K562 (cell line): ENCODE measurements around the gene HUNK. TPM values are rescaled to one million over a fixed set of nuclear protein-coding genes. Genes with fewer than 3 reads are reported as not detected.

ENCODE experiments used
- ATAC-seq: fragments of 200-7000 bp; cut with Tn5 transposase; 3 replicates; pipeline ENCODE4 v1.9.1; 2020; ENCODE audit warnings: moderate library complexity
- BruUV-seq: library from RNA; stranded (reverse); fragments of 400-500 nt; replicated peaks from 2 replicates; lab custom pipeline; 2021; lab: Mats Ljungman, UMichigan
- CTCF ChIA-PET: fragments of 300-600 bp; formaldehyde crosslinking; extraction: SDS; loops from one replicate; lab custom pipeline; 2021; ENCODE audit warnings: low intra/inter-chr PET ratio; lab: Yijun Ruan, JAX
- POLR2A ChIA-PET: fragments of 300-600, 350-650 bp; sonication (Branson Sonifier 250); formaldehyde crosslinking; extraction: SDS; loops from one replicate; lab custom pipeline; 2021; ENCODE audit warnings: antibody characterized with exemption, inconsistent platforms; lab: Yijun Ruan, JAX
- DNase-seq, 4 experiments: peaks; one replicate each; pipeline versions ENCODE4 v3.0.0 to v3.0.0-alpha.2; 2011 to 2018; ENCODE audit warnings: low spot score in 3 of 4, mixed read lengths in 3 of 4; ENCODE audit errors: extremely low read depth in 1 of 4
- FAIRE-seq: peaks from 2 replicates; lab custom pipeline; 2011; peaks lifted over from hg19 to GRCh38; lab: Jason Lieb, UNC
- H2AFZ ChIP-seq: 2 replicates; pipeline ENCODE4 v1.6.0; 2011; ENCODE audit warnings: low read depth, low read length, control low read depth, inconsistent platforms
- H3K27ac ChIP-seq: fragments of 200-600 bp; 3 replicates; pipeline ENCODE4 v1.8.0; 2011; ENCODE audit warnings: low read depth, mild to moderate bottlenecking, control low read depth, inconsistent platforms, low read length, moderate library complexity, mixed read lengths; ENCODE audit errors: extremely low read depth
- H3K27me3 ChIP-seq, 2 experiments: fragments of 300-600 bp in 1 of 2; 2 replicates in 1 of 2; 3 replicates in 1 of 2; pipeline versions ENCODE4 v1.6.0 to v1.8.0; 2011; ENCODE audit warnings: inconsistent platforms in 2 of 2, low read length in 2 of 2, mild to moderate bottlenecking in 1 of 2, mixed read lengths in 1 of 2, moderate library complexity in 1 of 2; ENCODE audit not compliant: control insufficient read depth in 2 of 2, insufficient read depth in 2 of 2
- H3K36me3 ChIP-seq: fragments of 300-600 bp; 3 replicates; pipeline ENCODE4 v1.8.0; 2011; ENCODE audit warnings: mild to moderate bottlenecking, low read length, inconsistent platforms; ENCODE audit not compliant: control insufficient read depth, insufficient read depth
- H3K4me1 ChIP-seq, 2 experiments: fragments of 200-600 bp in 1 of 2; replicated peaks in 1 of 2; 2 replicates in 1 of 2; 3 replicates in 1 of 2; pipeline versions ENCODE4 v1.5.1 to v1.8.0; 2011; ENCODE audit warnings: inconsistent platforms in 2 of 2, low read length in 2 of 2, mild to moderate bottlenecking in 1 of 2, mixed read lengths in 1 of 2, moderate library complexity in 1 of 2; ENCODE audit not compliant: control insufficient read depth in 2 of 2, insufficient read depth in 2 of 2
- H3K4me2 ChIP-seq: 2 replicates; pipeline ENCODE4 v1.6.1; 2011; ENCODE audit warnings: low read length, control low read depth, inconsistent platforms, mixed read lengths; ENCODE audit not compliant: insufficient read depth
- H3K4me3 ChIP-seq: fragments of 200-600 bp; sonication (generic), shearing (Covaris generic); 2 replicates; pipeline ENCODE4 v1.5.1; 2016; ENCODE audit warnings: control low read depth, inconsistent platforms
- H3K79me2 ChIP-seq: fragments of 200-600 bp; 3 replicates; pipeline ENCODE4 v1.8.0; 2011; ENCODE audit warnings: low read length, inconsistent platforms; ENCODE audit not compliant: control insufficient read depth, insufficient read depth
- H3K9ac ChIP-seq, 2 experiments: 2 replicates each; pipeline versions ENCODE4 v1.6.0 to v1.6.1; 2011; ENCODE audit warnings: low read depth in 2 of 2, low read length in 2 of 2, control low read depth in 1 of 2, inconsistent platforms in 1 of 2, mild to moderate bottlenecking in 1 of 2, mixed read lengths in 1 of 2; ENCODE audit not compliant: insufficient read depth in 1 of 2
- H3K9me1 ChIP-seq: one replicate; pipeline ENCODE4 v1.6.0; 2011; ENCODE audit warnings: inconsistent platforms, mild to moderate bottlenecking, low read length, moderate library complexity; ENCODE audit not compliant: control insufficient read depth, insufficient read depth
- H3K9me3 ChIP-seq: replicated peaks from 2 replicates; pipeline ENCODE4 v1.5.1; 2011; ENCODE audit warnings: low read depth, low read length, inconsistent platforms; ENCODE audit not compliant: control insufficient read depth, insufficient read depth
- H4K20me1 ChIP-seq: replicated peaks from 2 replicates; pipeline ENCODE4 v1.6.1; 2011; ENCODE audit warnings: low read length, inconsistent platforms, mixed read lengths; ENCODE audit not compliant: control insufficient read depth, insufficient read depth
- CBX5 ChIP-seq: IDR thresholded peaks from 2 replicates; pipeline ENCODE4 v1.6.1; 2014; ENCODE audit warnings: low read depth, borderline replicate concordance
- E4F1 ChIP-seq: fragments of 250-450 bp; sonication (Bioruptor Pico); IDR thresholded peaks from 2 replicates; pipeline ENCODE4 v1.5.0; 2021; ENCODE audit warnings: mild to moderate bottlenecking, borderline replicate concordance
- ILK ChIP-seq: fragments of 450-650 bp; IDR thresholded peaks from 2 replicates; pipeline ENCODE4 v1.6.1; 2016; ENCODE audit warnings: missing genetic modification characterization, low read depth, mild to moderate bottlenecking, missing compliant biosample characterization, moderate library complexity, borderline replicate concordance
- KDM1A ChIP-seq, 2 experiments: fragments of 450-650 bp; IDR thresholded peaks; 2 replicates each; pipeline ENCODE4 v1.6.1; 2016; ENCODE audit warnings: mild to moderate bottlenecking in 2 of 2
- MCM2 ChIP-seq: fragments of 450-650 bp; IDR thresholded peaks from 2 replicates; pipeline ENCODE4 v1.6.1; 2017; ENCODE audit warnings: low read depth, mild to moderate bottlenecking
- MTA1 ChIP-seq: fragments of 450-650 bp; IDR thresholded peaks from 2 replicates; pipeline ENCODE4 v1.6.1; 2017; ENCODE audit warnings: borderline replicate concordance
- RBBP5 ChIP-seq: fragments of 200-600 bp; sonication (generic); IDR thresholded peaks from 2 replicates; pipeline ENCODE4 v1.6.1; 2012; ENCODE audit warnings: borderline replicate concordance, mild to moderate bottlenecking, low read length, control low read depth, inconsistent platforms; ENCODE audit not compliant: insufficient read depth, poor library complexity, severe bottlenecking
- TFE3 ChIP-seq: fragments of 450-650 bp; formaldehyde crosslinking; IDR thresholded peaks from 2 replicates; pipeline ENCODE4 v1.4.0; 2020; ENCODE audit warnings: mild to moderate bottlenecking, mixed read lengths
- XRCC4 ChIP-seq: IDR thresholded peaks from one replicate; pipeline ENCODE4 v1.6.1; 2011; ENCODE audit not compliant: insufficient read depth, insufficient read length; ENCODE audit errors: extremely low read depth
- ZNF583 ChIP-seq: fragments of 250-450 bp; sonication (Bioruptor Pico); IDR thresholded peaks from 2 replicates; pipeline ENCODE4 v1.4.0; 2020
- ZNF699 ChIP-seq: fragments of 250-450 bp; sonication (Bioruptor Pico); IDR thresholded peaks from 2 replicates; pipeline ENCODE4 v1.8.0; 2021; ENCODE audit warnings: mild to moderate bottlenecking, moderate library complexity; ENCODE audit not compliant: insufficient replicate concordance
- ZNF778 ChIP-seq: fragments of 450-650 bp; formaldehyde crosslinking; IDR thresholded peaks from 2 replicates; pipeline ENCODE4 v1.4.0; 2020; ENCODE audit warnings: mild to moderate bottlenecking, moderate library complexity
- WGBS: fragments of 100-300 bp; shearing (Covaris generic); methylation state at CpG from one replicate; pipeline ENCODE4 v1.1.6; 2016; ENCODE audit warnings: low coverage, mixed read lengths; ENCODE audit not compliant: insufficient coverage; ENCODE audit errors: missing lambda C conversion rate; 5-methylcytosine and 5-hydroxymethylcytosine counted together
- in situ Hi-C: fragments of 300-500 bp; cut with MboI; formaldehyde crosslinking; loops from 4 replicates; pipeline ENCODE4 v1.15.0; 2018; ENCODE audit warnings: inconsistent platforms, mixed read lengths
- intact Hi-C: fragments of 100-400 bp; cut with micrococcal nuclease; formaldehyde crosslinking; loops from 2 replicates; pipeline ENCODE4 v1.14.2; 2022
- polyA plus RNA-seq, 8 experiments: library from polyadenylated mRNA; depleted of rRNA in 4 of 8; stranded (reverse) in 5 of 8; unstranded in 3 of 8; fragments of >200 nt; fragmentation: Nextera tagmentation in 2 of 8; fragmentation: Illumina TruSeq in 1 of 8; extraction: Ambion mirVana in 2 of 8; extraction: Trizol in 1 of 8; gene quantifications; 2 replicates each; pipeline versions ENCODE4 v1.2.1 to v1.2.3, GENCODE V29; 2011 to 2014; ENCODE audit warnings: inconsistent platforms in 1 of 8, missing spikeins in 1 of 8
- total RNA-seq, 7 experiments: library from RNA; depleted of rRNA in 6 of 7; stranded (reverse); fragments of >200 nt in 6 of 7; fragmentation: Illumina TruSeq in 2 of 7; extraction: Trizol in 2 of 7; gene quantifications; 2 replicates each; pipeline versions ENCODE4 v1.2.1 to v1.2.3, GENCODE V29; 2011 to 2021; ENCODE audit warnings: low replicate concordance in 1 of 7

Gene HUNK
- total and polyA plus RNA-seq, 9 of the 15 experiments (the other 6 are each of a cell fraction or from before 2014, with no cell fraction given): not detected

- 1% methylated on average over 6 of the region's 6 CpGs for WGBS
- Histone ChIP-seq H3K36me3 (no peaks in the 10 kb centered on the region), H3K27me3 (peaks cover 19 to 35% of the 10 kb centered on the region in 2 experiments; a peak in 4 of 5 replicates), H3K9me3 (no peaks in the 10 kb centered on the region), H3K4me2 (no peak overlapping the region), H3K27ac (no peak overlapping the region), H3K9me1 (no peaks in the 10 kb centered on the region), H2AFZ (no peak overlapping the region), H3K4me1 (no peaks in the 10 kb centered on the region), H3K4me3 (no peak overlapping the region), H3K9ac (no peak overlapping the region), H4K20me1 (no peaks in the 10 kb centered on the region), H3K79me2 (no peaks in the 10 kb centered on the region)
- DNase-seq: no peak
- no peak for FAIRE-seq
- intact Hi-C loops: no loop called here
- in situ Hi-C loops: no loop called here
- POLR2A ChIA-PET: no interaction called here
- no peak for ATAC-seq
- CTCF ChIA-PET: no interaction called here
- BruUV-seq: no TSS peak
- no peak for TF ChIP-seq ZNF699 (CRISPR knock-in tag)
- TF ChIP-seq MCM2: no peak
- no peak for TF ChIP-seq E4F1 (CRISPR knock-in tag)
- no peak for TF ChIP-seq TFE3 (CRISPR knock-in tag)
- TF ChIP-seq MTA1: no peak
- no peak for TF ChIP-seq ILK
- TF ChIP-seq ZNF583 (CRISPR knock-in tag): no peak
- no peak for TF ChIP-seq CBX5
- no peak for TF ChIP-seq ZNF778 (CRISPR knock-in tag)
- TF ChIP-seq XRCC4: no peak
- TF ChIP-seq RBBP5: no peak
- TF ChIP-seq KDM1A (IDR thresholded peaks at IDR 0.05): no peak
- TF ChIP-seq, all 486 proteins: peak for 0
Measured at GRCh38 chr21:31921079-31921478, 48.3 kb downstream of the HUNK start.
